GM06990 (cell line): ENCODE measurements around the gene COL9A3.

Experiments used
- DNase-seq: peaks from one replicate; pipeline ENCODE4 v3.0.0-alpha.2; 2011; ENCODE audit not compliant: insufficient read length; ENCODE audit errors: extremely low read depth
- H3K27me3 ChIP-seq: replicated peaks from 2 replicates; pipeline ENCODE4 v1.6.0; 2011; ENCODE audit warnings: low read length; ENCODE audit not compliant: control insufficient read depth, insufficient read depth
- H3K36me3 ChIP-seq: 2 replicates; pipeline ENCODE4 v1.5.1; 2011; ENCODE audit warnings: low read length; ENCODE audit not compliant: control insufficient read depth, insufficient read depth
- H3K4me3 ChIP-seq: replicated peaks from 2 replicates; pipeline ENCODE4 v1.5.1; 2011; ENCODE audit warnings: low read depth, mild to moderate bottlenecking, control low read depth, low read length
- CTCF ChIP-seq: IDR thresholded peaks from 2 replicates; pipeline ENCODE4 v1.5.1; 2011; ENCODE audit warnings: low read length, control low read depth, mild to moderate bottlenecking, inconsistent platforms; ENCODE audit not compliant: insufficient read depth, poor library complexity, severe bottlenecking

Gene COL9A3

GRCh38 chr20:62777528-62777830 lies 39.4 kb upstream of the COL9A3 start:
- no peak for DNase-seq
- TF ChIP-seq CTCF = no peak
- Histone ChIP-seq H3K36me3 (no peaks in the 10 kb centered on the region), H3K4me3 (no peak overlapping the region), H3K27me3 (no peaks in the 10 kb centered on the region; the same call in 1 of the 2 replicates)

GRCh38 chr20:62778058-62778457 lies 38.8 kb upstream of the COL9A3 start:
- no peak for TF ChIP-seq CTCF
- no peaks in the 10 kb centered on the region; the same call in 1 of the 2 replicates for H3K27me3 ChIP-seq
- no peak overlapping the region for H3K4me3 ChIP-seq
- DNase-seq = no peak
- H3K36me3 ChIP-seq = no peaks in the 10 kb centered on the region

GRCh38 chr20:62778601-62779416 lies 38.0 kb upstream of the COL9A3 start:
- Histone ChIP-seq H3K27me3 (no peaks in the 10 kb centered on the region), H3K36me3 (no peaks in the 10 kb centered on the region), H3K4me3 (no peak overlapping the region)
- DNase-seq = no peak
- TF ChIP-seq CTCF = no peak

- no peak overlapping the region for H3K4me3 ChIP-seq
- no peak for DNase-seq
- no peaks in the 10 kb centered on the region for H3K27me3 ChIP-seq
- TF ChIP-seq CTCF = no peak
- no peaks in the 10 kb centered on the region for H3K36me3 ChIP-seq
Observed at GRCh38 chr20:62779417-62779685, 37.5 kb upstream of the COL9A3 start.

GRCh38 chr20:62780204-62780603 lies 36.6 kb upstream of the COL9A3 start:
- DNase-seq = no peak
- Histone ChIP-seq H3K36me3 (no peaks in the 10 kb centered on the region), H3K4me3 (no peak overlapping the region), H3K27me3 (no peaks in the 10 kb centered on the region)
- TF ChIP-seq CTCF = no peak

GRCh38 chr20:62780696-62781095 lies 36.2 kb upstream of the COL9A3 start:
- TF ChIP-seq CTCF = no peak
- Histone ChIP-seq H3K4me3 (no peak overlapping the region), H3K27me3 (no peaks in the 10 kb centered on the region), H3K36me3 (no peaks in the 10 kb centered on the region)
- no peak for DNase-seq
